UCSD-AML1 (cell line): ENCODE data around the gene ATOH8.

Source experiments
- DNase-seq: peaks from one replicate; lab custom pipeline; 2025; ENCODE audit not compliant: unreplicated experiment; lab: John Stamatoyannopoulos, UW

The ATOH8 gene

GRCh38 chr2:85769983-85770362 is 16.2 kb downstream of the ATOH8 start:
- DNase-seq = no peak

DNA sequence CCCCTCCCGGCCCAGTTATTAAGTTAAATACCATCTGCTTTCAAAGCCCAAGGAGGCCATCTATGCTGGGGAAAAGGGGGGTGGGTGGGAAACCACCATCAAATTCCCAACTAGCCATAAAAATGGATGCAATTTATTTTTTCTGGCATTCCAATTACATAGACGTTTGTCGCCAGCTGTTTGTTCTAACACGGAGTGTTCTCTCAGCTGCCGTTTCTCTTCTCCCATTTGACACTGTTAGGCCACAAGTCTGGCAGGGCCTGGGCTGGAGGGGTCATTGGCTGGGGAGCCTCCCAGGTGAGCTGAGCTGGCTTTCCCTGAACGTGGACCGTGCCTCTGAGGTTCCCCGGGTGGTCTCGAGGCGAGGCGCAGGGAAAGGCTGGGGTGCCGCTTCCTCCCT is 16.6 kb downstream of the ATOH8 start:
- no peak for DNase-seq

- DNase-seq = no peak
Measured at GRCh38 chr2:85770786-85771409, 17.1 kb downstream of the ATOH8 start.

- DNase-seq = no peak
Measured at GRCh38 chr2:85771486-85771885, 17.7 kb downstream of the ATOH8 start.

- DNase-seq = no peak
Measured at GRCh38 chr2:85772019-85772745, 18.4 kb downstream of the ATOH8 start.

GRCh38 chr2:85772841-85773491 is 19.2 kb downstream of the ATOH8 start:
- no peak for DNase-seq

DNA sequence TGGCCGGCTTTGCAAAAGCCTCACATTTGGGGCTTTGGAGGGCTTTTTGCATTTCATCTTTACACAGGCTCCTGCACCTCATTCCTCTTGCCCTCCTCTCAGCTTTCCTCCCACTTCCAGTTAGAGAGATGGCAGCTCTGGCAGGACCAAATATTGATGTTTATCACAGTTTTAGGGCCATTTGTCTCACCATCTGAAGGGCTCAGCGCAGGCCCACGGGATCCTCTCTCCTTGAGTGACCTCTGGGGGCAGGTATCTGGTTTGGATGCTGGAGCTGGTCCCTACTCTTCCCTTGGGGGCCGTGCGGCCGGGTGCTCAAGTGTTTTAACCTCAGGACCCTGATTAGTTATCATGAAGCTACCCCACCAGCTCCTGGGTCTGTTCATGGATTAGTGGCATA is 19.9 kb downstream of the ATOH8 start:
- no peak for DNase-seq

- no peak for DNase-seq
Measured at GRCh38 chr2:85774126-85774978, 20.6 kb downstream of the ATOH8 start.

GRCh38 chr2:85775406-85776381 is 21.9 kb downstream of the ATOH8 start:
- DNase-seq = no peak

DNA sequence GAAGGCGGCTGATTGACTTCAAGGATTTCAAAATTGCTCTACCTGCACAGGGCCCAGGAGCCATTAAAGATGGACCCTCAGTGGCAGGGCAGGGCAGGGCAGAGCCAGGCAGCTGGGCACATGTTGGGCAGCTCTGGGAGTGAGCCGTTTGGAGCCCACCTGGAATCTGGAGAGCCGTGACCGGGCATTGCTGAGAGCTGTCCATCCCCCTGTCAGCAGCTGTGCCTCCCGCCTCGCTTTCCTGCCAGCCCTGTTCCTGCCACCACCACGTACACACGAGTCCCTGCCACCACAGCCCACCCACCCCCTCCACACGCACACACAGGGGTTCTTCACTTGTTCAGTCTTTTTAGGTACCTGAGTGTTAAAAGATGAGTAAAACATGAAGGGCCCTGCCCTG is 22.9 kb downstream of the ATOH8 start:
- no peak for DNase-seq

- DNase-seq = no peak
Measured at GRCh38 chr2:85777441-85777861, 23.7 kb downstream of the ATOH8 start.

DNA sequence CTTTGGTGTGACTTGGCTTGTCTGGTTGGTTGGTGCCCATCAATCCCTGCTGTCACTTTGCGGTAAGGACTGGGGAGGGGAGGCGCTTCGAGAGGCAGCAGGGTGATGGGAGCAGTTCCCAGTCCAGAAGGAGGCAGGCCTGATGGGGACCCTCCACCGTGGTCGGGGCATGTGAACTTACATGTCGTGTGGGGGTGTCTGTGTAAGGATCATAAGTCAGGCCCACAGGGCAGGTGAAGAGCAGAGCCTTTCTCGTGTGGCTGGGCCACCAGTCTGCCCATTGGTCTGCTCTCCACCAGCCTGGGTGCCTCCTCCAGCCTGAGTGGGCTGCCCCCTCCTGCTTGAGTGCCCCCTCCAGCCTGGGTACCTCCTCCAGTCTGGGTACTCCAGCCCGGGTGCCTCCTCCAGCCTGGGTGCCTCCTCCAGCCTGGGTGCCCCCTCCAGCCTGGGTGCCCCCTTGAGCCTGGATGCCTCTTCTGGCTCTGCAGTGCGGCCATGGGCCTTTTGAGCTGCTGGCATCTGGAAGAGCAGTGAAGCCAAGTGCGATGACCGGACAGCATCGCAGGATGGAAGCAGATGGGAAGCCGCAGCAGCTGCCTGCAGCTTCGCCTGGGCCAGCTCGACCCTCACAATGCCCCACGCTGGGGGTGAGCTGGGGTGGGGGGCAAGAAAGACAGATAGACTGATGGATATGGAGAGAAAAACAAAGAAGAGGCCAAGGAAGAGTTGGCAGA is 25.0 kb downstream of the ATOH8 start:
- DNase-seq = no peak

- DNase-seq = no peak
Measured at GRCh38 chr2:85779641-85780315, 26.0 kb downstream of the ATOH8 start.

DNA sequence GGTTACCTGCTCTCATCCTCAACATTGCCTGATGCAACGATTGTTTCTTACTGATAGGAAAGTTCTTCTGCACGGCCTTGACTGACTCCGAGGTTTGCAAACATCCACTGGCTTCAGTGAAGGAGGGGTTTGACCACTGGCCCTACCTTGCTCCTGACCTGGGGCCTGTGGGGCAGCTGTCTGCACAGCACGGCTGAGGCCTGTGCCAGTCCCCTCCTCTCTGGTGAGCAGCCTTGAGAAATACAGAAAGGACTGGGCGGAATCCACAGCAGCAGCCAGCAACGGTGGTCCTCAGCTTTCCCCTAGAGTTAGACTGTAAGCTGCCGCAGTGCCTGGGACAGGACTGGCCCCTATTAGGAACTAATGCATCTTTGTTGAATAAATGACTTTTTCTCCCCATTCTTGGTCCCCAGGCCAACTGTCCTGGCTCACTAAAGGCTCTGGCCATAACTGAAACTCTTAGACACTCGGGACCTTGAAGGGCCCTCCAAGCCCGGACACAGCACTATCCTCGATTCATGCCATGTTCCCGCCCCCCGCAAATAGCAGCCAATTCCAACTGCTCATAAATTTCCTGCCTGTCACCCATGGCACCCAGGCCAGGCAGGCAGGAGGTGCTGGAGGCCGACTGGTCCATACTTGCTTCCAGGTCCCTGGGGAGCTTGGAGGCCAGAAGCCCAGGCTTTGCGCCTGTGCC is 26.7 kb downstream of the ATOH8 start:
- DNase-seq = no peak

GRCh38 chr2:85781013-85781332 is 27.2 kb downstream of the ATOH8 start:
- DNase-seq = no peak

DNA sequence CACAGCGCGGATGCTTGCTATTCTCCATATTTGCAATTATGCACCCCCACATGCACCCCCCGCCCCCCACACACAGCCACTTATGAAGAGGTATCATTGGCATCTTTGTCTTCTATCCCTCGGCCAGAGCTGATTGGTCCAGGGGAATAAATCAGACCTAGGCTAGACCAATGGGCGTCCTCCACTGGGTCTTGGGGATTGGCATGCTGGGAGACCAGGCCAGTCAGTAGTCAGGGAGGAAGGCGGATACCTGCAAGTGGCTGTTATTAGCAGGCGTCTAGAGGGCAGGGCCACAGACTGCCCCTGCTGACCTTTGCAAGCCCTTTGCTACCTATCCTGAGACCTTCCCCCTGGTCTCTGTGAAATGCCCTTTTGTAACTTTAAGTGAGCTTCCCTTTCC is 30.0 kb downstream of the ATOH8 start:
- no peak for DNase-seq

DNA sequence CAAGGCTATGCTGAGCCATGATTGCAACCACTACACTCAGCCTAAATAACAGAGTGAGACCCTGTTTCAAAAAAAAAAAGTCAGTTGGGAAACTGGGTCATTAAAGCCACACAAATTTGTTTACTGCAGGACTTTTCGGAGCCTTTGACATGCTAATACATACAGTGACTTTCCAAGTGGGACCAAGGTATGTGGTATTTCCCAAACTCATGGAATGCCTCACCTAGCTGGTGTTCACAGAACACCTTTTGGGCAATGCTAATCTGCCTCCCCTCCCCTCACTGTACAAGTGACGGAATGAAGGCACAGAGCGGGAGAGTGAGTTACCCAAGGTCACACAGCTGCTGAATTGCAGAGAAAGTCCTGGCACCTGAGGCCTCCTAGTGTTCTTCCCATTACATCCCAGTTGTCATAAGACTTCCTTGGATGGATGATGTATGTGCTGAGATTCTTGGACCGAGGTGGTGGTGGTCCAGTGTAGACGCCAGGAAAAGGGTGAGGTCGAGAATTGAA is 30.7 kb downstream of the ATOH8 start:
- DNase-seq = no peak

GRCh38 chr2:85785027-85785822 is 31.4 kb downstream of the ATOH8 start:
- DNase-seq = no peak
